Muscle of arm (tissue), 12 donors: ENCODE data around the gene NECAB2. TPM values are rescaled to one million over a fixed set of nuclear protein-coding genes. Genes with fewer than 3 reads are reported as not detected.

Source experiments
- DNase-seq: peaks from one replicate; pipeline ENCODE4 v3.0.0-alpha.2; 2013
- polyA plus RNA-seq, 12 donors: library from polyadenylated mRNA; unstranded; fragments of 120-200 nt; gene quantifications; one replicate each; pipeline ENCODE4 v1.2.1, GENCODE V29; 2013; ENCODE audit not compliant: insufficient read length in 12 of 12

The NECAB2 gene
- polyA plus RNA-seq, 12 donors: 0.27 to 1.4 (median 0.51) TPM; not detected in 3

- DNase-seq: no peak
These were observed 12.8 kb downstream of the NECAB2 start for GRCh38 chr16:83980794-83981193.

GRCh38 chr16:83981799-83982198 is 13.8 kb downstream of the NECAB2 start:
- DNase-seq: no peak

- DNase-seq: no peak
These were observed 15.4 kb downstream of the NECAB2 start for GRCh38 chr16:83983491-83983890.

- DNase-seq: no peak
These were observed 21.3 kb downstream of the NECAB2 start for GRCh38 chr16:83989300-83989699.

GRCh38 chr16:83990492-83990891 is 22.4 kb downstream of the NECAB2 start:
- no peak for DNase-seq

- DNase-seq: no peak
These were observed 24.6 kb downstream of the NECAB2 start for GRCh38 chr16:83992624-83993023.

GRCh38 chr16:83994087-83994486 is 26.0 kb downstream of the NECAB2 start:
- no peak for DNase-seq

GRCh38 chr16:83994703-83995102 is 26.7 kb downstream of the NECAB2 start:
- no peak for DNase-seq

GRCh38 chr16:83995754-83996153 is 27.7 kb downstream of the NECAB2 start:
- DNase-seq: no peak

- DNase-seq: no peak
These were observed 28.6 kb downstream of the NECAB2 start for GRCh38 chr16:83996481-83997252.

- no peak for DNase-seq
These were observed 30.0 kb downstream of the NECAB2 start for GRCh38 chr16:83998091-83998490.

- DNase-seq: no peak
These were observed 33.1 kb downstream of the NECAB2 start for GRCh38 chr16:84000989-84001642.

GRCh38 chr16:84001726-84002125 is 33.7 kb downstream of the NECAB2 start:
- no peak for DNase-seq

GRCh38 chr16:84003038-84003437 is 35.0 kb downstream of the NECAB2 start:
- DNase-seq: no peak

- no peak for DNase-seq
These were observed 36.4 kb downstream of the NECAB2 start for GRCh38 chr16:84004442-84004841.

- no peak for DNase-seq
These were observed 37.3 kb downstream of the NECAB2 start for GRCh38 chr16:84005391-84005790.

GRCh38 chr16:84007520-84007919 is 39.5 kb downstream of the NECAB2 start:
- no peak for DNase-seq

- DNase-seq: no peak
These were observed 39.9 kb downstream of the NECAB2 start for GRCh38 chr16:84007965-84008364.

GRCh38 chr16:84009282-84009681 is 41.2 kb downstream of the NECAB2 start:
- DNase-seq: no peak

- DNase-seq: no peak
These were observed 45.9 kb downstream of the NECAB2 start for GRCh38 chr16:84013787-84014569.

GRCh38 chr16:84014570-84015327 is 46.7 kb downstream of the NECAB2 start:
- DNase-seq: no peak

- DNase-seq: no peak
These were observed 47.4 kb downstream of the NECAB2 start for GRCh38 chr16:84015399-84015798.
